OCI-LY1 (cell line): ENCODE data around the gene PIGU.

ENCODE experiments used
- EZH2 ChIP-seq: fragments of 200-600 bp; sonication (generic), shearing (Covaris generic); IDR thresholded peaks from 2 replicates; pipeline ENCODE4 v1.8.0; 2017; ENCODE audit warnings: borderline replicate concordance, mixed run types, mild to moderate bottlenecking, antibody characterized with exemption, low read length, moderate library complexity, mixed read lengths
- TF ChIP-seq, protein P1 (sequence below): fragments of 200-600 bp; sonication (generic), shearing (Covaris generic); IDR thresholded peaks from 2 replicates; pipeline ENCODE4 v1.5.1; 2017; ENCODE audit warnings: mild to moderate bottlenecking, antibody characterized with exemption, low read length, moderate library complexity, mixed read lengths

DNA sequence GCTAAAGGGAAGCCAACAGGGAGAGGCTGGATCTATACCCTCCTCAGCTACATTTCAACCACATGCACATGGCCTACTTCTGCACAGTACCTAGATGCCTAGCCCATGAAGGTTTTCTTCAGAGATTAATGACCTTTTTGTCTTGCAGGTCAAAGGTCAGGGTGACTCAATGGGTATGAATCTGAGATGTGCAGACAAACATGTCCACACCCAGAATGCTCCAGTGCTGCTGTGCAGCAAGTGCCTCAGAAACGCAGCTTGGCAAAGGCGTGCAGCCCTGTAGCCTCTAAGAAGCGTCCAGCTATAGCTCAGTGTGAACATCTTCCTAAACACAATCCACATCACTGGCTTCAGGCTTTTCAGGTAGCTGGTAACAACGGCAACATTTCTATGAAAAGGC is 94.0 kb downstream of the PIGU start:
- no peak for TF ChIP-seq EZH2
- TF ChIP-seq, protein P1, sequence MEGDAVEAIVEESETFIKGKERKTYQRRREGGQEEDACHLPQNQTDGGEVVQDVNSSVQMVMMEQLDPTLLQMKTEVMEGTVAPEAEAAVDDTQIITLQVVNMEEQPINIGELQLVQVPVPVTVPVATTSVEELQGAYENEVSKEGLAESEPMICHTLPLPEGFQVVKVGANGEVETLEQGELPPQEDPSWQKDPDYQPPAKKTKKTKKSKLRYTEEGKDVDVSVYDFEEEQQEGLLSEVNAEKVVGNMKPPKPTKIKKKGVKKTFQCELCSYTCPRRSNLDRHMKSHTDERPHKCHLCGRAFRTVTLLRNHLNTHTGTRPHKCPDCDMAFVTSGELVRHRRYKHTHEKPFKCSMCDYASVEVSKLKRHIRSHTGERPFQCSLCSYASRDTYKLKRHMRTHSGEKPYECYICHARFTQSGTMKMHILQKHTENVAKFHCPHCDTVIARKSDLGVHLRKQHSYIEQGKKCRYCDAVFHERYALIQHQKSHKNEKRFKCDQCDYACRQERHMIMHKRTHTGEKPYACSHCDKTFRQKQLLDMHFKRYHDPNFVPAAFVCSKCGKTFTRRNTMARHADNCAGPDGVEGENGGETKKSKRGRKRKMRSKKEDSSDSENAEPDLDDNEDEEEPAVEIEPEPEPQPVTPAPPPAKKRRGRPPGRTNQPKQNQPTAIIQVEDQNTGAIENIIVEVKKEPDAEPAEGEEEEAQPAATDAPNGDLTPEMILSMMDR = no peak
